GM12873 (cell line): ENCODE results near the gene SAMD4B.

ENCODE experiments used
- CTCF ChIP-seq: IDR thresholded peaks from 2 replicates; pipeline ENCODE4 v1.5.1; 2012; ENCODE audit warnings: low read depth, mild to moderate bottlenecking, moderate library complexity, low read length, control low read depth; ENCODE audit not compliant: insufficient read depth; ENCODE audit errors: missing control alignments

The SAMD4B gene

GRCh38 chr19:39388657-39389056, 46.4 kb downstream of the SAMD4B start:
- no peak for TF ChIP-seq CTCF

- no peak for TF ChIP-seq CTCF
Observed at GRCh38 chr19:39389631-39390414, 47.6 kb downstream of the SAMD4B start.

- no peak for TF ChIP-seq CTCF
Observed at GRCh38 chr19:39390451-39390750, 48.2 kb downstream of the SAMD4B start.

GRCh38 chr19:39390751-39391437, 48.7 kb downstream of the SAMD4B start, which contains the start of the genes MED29 and PAF1:
Gene MED29 (plus strand): TSS chr19:39391378. CDS start chr19:39391423, 45 bp downstream.
Gene PAF1 (minus strand): TSS chr19:39391106. CDS start chr19:39390864, 242 bp downstream.
- peak; percentile 22 for TF ChIP-seq CTCF

GRCh38 chr19:39397360-39398296, 55.4 kb downstream of the SAMD4B start:
- TF ChIP-seq CTCF = peak; percentile 99

- no peak for TF ChIP-seq CTCF
Observed at GRCh38 chr19:39398297-39398864, 56.2 kb downstream of the SAMD4B start.

- no peak for TF ChIP-seq CTCF
Observed at GRCh38 chr19:39399668-39400050, 57.4 kb downstream of the SAMD4B start.
